ENCODE measurements around the gene HIP1R. TPM values are rescaled to one million over a fixed set of nuclear protein-coding genes. Genes with fewer than 3 reads are reported as not detected.
A peak's percentile ranks its signal among the peaks of the same experiment; 100 is the strongest.

The HIP1R gene
- total and polyA plus RNA-seq, 2 donors = 16.5 to 17.2 TPM

- no peak overlapping the region for H3K27ac ChIP-seq (ENCODE audit: low read depth)
- 92% methylated on average over 18 of the region's 18 CpGs for WGBS
- no peaks in the 10 kb centered on the region for H3K36me3 ChIP-seq (ENCODE audit: insufficient read depth)
- no peak overlapping the region for H3K4me3 ChIP-seq (ENCODE audit: low read depth, low read length)
- DNase-seq (ENCODE audit: extremely low spot score) = no peak
- no peaks in the 10 kb centered on the region for H3K4me1 ChIP-seq (ENCODE audit: insufficient read depth)
These were observed 4.8 kb downstream of the HIP1R start for GRCh38 chr12:122839907-122840554.

DNA sequence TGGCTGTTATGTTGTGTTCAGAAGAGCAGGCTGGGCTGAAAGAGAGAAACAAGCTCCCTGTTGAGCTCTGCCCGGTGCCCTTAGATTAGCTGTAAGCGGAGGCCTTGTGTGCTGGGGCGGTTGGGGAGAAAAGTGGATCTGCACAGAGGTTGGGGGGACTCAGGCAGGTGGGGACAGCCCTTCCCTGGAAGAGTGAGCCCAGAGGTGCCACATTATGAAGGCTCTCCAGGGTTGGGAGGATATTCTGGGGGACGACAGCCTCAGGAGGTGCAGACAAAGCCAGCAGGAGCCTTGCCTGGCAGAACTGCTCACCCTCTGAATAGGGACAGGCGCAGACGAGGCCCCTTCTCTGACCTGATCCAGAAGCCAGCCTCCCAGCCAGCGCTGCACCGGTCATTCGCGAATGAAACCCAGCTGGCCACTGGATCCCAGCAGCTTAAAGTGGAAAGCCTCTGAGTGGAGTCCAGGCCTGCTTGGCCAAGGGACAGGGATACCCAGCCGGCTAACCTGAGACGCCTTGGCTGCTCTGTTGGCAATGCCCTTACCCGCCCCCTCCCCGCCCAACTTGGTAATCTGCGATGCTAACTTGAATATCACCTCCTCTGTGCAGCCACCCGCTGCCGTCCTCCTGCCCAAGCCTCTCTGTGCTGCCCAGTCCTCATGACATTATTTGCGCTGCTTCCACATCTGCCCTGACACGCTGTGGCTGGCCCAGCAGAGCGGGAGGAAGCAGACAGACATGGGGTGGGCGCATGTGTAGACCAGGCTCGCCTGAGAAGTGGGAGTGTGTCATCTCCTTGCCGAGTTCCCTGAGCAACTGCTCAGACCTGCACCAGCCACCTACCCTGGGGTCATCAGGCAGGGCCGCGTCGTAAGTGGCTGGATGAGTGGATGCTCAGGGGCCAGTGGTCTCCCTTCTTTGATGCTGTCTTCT is 5.6 kb downstream of the HIP1R start:
- peak overlapping the region; percentile 40 for H3K27ac ChIP-seq (ENCODE audit: low read depth)
- no peaks in the 10 kb centered on the region for H3K36me3 ChIP-seq (ENCODE audit: insufficient read depth)
- no peaks in the 10 kb centered on the region for H3K4me1 ChIP-seq (ENCODE audit: insufficient read depth)
- WGBS = 82% methylated on average over 26 of the region's 26 CpGs
- H3K4me3 ChIP-seq (ENCODE audit: low read depth, low read length) = no peak overlapping the region
- DNase-seq (ENCODE audit: extremely low spot score) = no peak

DNA sequence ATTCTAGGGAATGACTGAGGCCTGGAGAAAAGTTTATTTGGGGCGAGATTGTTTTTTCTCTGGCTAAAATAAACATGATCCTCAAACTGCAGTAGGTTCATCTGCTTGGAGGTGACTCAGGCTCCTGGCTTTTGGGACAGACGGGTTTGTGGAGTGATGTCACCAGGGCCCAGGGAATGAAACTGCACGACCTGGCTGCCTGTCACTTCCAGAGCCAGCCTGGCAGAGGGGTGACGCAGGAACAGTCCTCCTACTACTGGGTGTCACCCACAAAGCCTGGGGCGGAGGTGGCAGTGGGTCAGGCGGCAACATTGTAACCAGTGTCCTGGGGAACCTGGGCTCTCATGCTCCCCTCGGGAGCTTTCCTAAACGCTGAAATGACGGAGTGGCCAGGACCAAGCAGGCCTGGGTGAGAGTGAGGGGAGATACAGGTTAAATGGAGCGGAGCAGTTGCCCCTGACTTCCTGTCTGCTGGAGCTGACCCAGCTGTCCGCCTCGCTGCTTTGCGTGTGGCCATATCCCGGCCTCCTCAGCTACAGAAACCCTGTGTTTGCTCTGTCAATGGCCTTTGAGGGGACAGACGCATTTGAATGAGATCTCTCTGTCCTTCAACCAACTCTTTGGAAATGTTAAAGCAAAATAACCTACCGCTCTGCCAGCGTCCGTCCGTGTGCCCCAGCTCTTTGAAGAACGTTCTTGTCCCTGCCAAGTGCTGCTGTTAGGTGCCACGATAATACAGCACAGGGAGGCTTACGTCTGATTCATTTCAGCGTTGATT is 6.5 kb downstream of the HIP1R start:
- H3K4me3 ChIP-seq (ENCODE audit: low read depth, low read length) = no peak overlapping the region
- H3K27ac ChIP-seq (ENCODE audit: low read depth) = peak overlapping the region; percentile 40

GRCh38 chr12:122842505-122843405 is 7.5 kb downstream of the HIP1R start:
- no peak for DNase-seq (ENCODE audit: extremely low spot score)
- Histone ChIP-seq H3K36me3 (ENCODE audit: insufficient read depth) (no peaks in the 10 kb centered on the region), H3K4me3 (ENCODE audit: low read depth, low read length) (no peak overlapping the region), H3K27ac (ENCODE audit: low read depth) (no peak overlapping the region), H3K4me1 (ENCODE audit: insufficient read depth) (no peaks in the 10 kb centered on the region)
- WGBS = 88% methylated on average over 22 of the region's 22 CpGs

More for the DNA sequence above, 6.5 kb downstream of the HIP1R start:
- WGBS = 68% methylated on average over 23 of the region's 23 CpGs
- H3K36me3 ChIP-seq (ENCODE audit: insufficient read depth) = no peaks in the 10 kb centered on the region
- no peak for DNase-seq (ENCODE audit: extremely low spot score)
- no peaks in the 10 kb centered on the region for H3K4me1 ChIP-seq (ENCODE audit: insufficient read depth)

DNA sequence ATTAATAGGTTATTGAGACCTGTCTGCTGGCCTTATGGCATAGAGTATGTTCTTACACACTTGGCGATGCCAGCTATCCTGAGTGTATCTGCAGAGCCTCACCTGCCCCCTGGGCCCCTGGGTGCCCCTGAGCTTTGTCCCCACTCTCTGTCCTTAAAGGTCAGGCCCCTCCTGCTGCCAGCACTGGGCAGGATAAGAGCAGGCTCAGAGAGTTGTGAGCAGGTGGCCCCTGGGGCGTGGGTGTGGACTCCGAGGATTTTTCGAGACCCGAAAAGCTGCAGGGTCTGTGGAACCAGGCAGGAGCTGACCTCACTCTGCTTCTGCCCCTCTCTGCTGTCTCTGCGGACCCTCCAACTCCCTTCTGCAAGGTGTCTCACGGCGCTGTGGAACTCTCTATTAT is 8.2 kb downstream of the HIP1R start:
- H3K27ac ChIP-seq (ENCODE audit: low read depth) = no peak overlapping the region
- no peaks in the 10 kb centered on the region for H3K36me3 ChIP-seq (ENCODE audit: insufficient read depth)
- H3K4me3 ChIP-seq (ENCODE audit: low read depth, low read length) = no peak overlapping the region
- H3K4me1 ChIP-seq (ENCODE audit: insufficient read depth) = no peaks in the 10 kb centered on the region
- 95% methylated on average over 8 of the region's 8 CpGs for WGBS
- no peak for DNase-seq (ENCODE audit: extremely low spot score)

DNA sequence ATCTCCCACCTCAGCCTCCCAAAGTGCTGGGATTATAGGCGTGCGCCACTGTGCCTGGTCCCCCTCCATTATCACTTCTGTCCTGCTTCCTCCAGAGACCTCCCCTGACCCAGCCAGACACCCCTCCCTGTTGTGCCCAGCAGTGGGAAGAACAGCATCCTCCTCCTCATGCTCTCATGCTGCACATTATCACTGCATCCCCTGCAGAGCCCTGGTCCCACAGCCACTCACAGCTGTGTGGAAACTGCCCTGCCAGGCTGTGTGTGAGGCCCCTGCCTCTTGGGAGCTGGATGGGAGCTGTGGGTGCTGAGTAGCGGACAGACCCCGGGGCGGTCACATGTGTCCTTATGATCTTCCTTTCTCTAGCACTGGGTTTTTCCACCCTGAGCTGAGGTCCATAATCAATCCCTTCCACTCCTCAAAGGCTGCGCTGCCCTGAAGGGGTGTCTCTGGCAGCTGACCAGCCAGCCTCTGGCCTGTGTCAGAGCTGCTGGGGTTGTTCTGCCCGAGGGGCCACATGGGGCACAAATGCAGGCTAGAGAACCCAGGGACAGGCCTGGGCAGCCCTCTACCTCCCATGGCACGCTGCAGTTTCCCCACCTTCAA is 9.2 kb downstream of the HIP1R start:
- no peaks in the 10 kb centered on the region for H3K4me1 ChIP-seq (ENCODE audit: insufficient read depth)
- H3K36me3 ChIP-seq (ENCODE audit: insufficient read depth) = no peaks in the 10 kb centered on the region
- DNase-seq (ENCODE audit: extremely low spot score) = no peak
- H3K27ac ChIP-seq (ENCODE audit: low read depth) = no peak overlapping the region
- 88% methylated on average over 8 of the region's 8 CpGs for WGBS
- no peak overlapping the region for H3K4me3 ChIP-seq (ENCODE audit: low read depth, low read length)

DNA sequence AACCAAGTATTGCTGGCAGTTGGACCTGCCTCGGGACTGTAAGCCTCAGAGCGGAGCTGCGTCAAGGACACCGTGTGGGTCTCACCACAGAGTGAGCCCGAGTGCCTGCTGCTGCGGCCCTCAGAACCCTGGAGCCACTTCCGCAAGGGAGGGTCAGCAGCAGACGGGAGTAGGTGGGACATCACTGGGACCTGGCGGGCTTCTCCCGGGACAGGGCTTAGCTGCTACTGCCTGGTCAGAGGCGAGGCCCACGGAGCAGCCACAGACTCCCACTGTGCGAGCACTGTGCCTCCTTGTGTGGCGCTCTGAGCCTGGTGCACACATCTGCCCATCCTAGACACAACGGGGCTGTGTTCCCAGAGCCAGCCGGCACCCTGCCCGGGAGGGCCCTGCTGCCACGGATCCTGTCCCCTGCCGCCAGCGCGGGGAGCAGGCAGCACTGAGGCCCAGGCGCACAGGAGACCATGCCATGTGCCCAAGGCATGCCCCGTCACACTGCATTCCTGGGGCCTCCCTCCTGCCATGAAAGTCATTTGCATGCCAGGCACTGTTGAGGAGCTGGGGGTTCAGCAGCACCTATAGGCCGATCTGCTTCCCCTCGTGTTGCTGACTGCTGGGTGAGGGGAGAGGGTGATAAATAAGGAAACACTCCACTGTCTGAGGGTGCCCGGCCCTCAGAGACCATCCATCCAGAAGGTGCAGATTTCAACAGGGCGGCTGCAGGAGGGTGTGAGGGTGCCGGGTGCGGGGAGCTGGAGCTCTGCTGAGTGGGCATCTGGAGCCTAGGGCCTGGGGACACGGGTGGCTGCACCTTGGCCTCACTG is 10.0 kb downstream of the HIP1R start:
- Histone ChIP-seq H3K4me3 (ENCODE audit: low read depth, low read length) (no peak overlapping the region), H3K4me1 (ENCODE audit: insufficient read depth) (no peaks in the 10 kb centered on the region), H3K36me3 (ENCODE audit: insufficient read depth) (no peaks in the 10 kb centered on the region), H3K27ac (ENCODE audit: low read depth) (no peak overlapping the region)
- no peak for DNase-seq (ENCODE audit: extremely low spot score)
- 85% methylated on average over 30 of the region's 30 CpGs for WGBS

- Histone ChIP-seq H3K4me1 (ENCODE audit: insufficient read depth) (no peaks in the 10 kb centered on the region), H3K27ac (ENCODE audit: low read depth) (no peak overlapping the region), H3K36me3 (ENCODE audit: insufficient read depth) (no peaks in the 10 kb centered on the region), H3K4me3 (ENCODE audit: low read depth, low read length) (no peak overlapping the region)
- WGBS = 77% methylated on average over 14 of the region's 14 CpGs
- no peak for DNase-seq (ENCODE audit: extremely low spot score)
These were observed 10.8 kb downstream of the HIP1R start for GRCh38 chr12:122845865-122846621.

GRCh38 chr12:122846622-122847515 is 11.6 kb downstream of the HIP1R start:
- DNase-seq (ENCODE audit: extremely low spot score) = no peak

DNA sequence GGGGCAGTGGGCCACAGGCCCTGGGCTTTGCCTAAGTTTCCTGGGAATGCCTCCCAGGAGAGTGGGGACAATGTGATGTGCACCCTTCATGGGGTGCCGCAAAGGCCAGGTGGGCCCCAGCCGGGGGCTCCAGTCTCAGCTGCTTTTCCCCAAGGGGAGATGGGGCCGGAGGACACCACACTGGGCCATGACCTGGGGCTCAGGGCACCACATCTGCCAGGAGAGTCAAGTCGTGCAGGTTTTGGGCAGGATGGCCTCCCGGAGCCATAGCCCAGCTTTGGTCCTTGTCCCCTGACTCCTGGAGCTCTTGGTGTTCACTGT is 12.2 kb downstream of the HIP1R start:
- Histone ChIP-seq H3K4me1 (ENCODE audit: insufficient read depth) (no peaks in the 10 kb centered on the region), H3K36me3 (ENCODE audit: insufficient read depth) (no peaks in the 10 kb centered on the region), H3K4me3 (ENCODE audit: low read depth, low read length) (no peak overlapping the region), H3K27ac (ENCODE audit: low read depth) (no peak overlapping the region)
- DNase-seq (ENCODE audit: extremely low spot score) = no peak
- 89% methylated on average over 5 of the region's 5 CpGs for WGBS

More at GRCh38 chr12:122846622-122847515, 11.6 kb downstream of the HIP1R start:
- H3K4me1 ChIP-seq (ENCODE audit: insufficient read depth) = no peaks in the 10 kb centered on the region
- no peak overlapping the region for H3K27ac ChIP-seq (ENCODE audit: low read depth)
- H3K36me3 ChIP-seq (ENCODE audit: insufficient read depth) = no peaks in the 10 kb centered on the region
- no peak overlapping the region for H3K4me3 ChIP-seq (ENCODE audit: low read depth, low read length)
- 78% methylated on average over 27 of the region's 27 CpGs for WGBS

- H3K4me1 ChIP-seq (ENCODE audit: insufficient read depth) = no peaks in the 10 kb centered on the region
- no peak for DNase-seq (ENCODE audit: extremely low spot score)
- H3K36me3 ChIP-seq (ENCODE audit: insufficient read depth) = no peaks in the 10 kb centered on the region
- 85% methylated on average over 16 of the region's 16 CpGs for WGBS
- H3K27ac ChIP-seq (ENCODE audit: low read depth) = no peak overlapping the region
- no peak overlapping the region for H3K4me3 ChIP-seq (ENCODE audit: low read depth, low read length)
These were observed 12.7 kb downstream of the HIP1R start for GRCh38 chr12:122847921-122848421.
